T-cell (primary cell): ENCODE data around the gene ENG. TPM values are rescaled to one million over a fixed set of nuclear protein-coding genes. Genes with fewer than 3 reads are reported as not detected.
"Not testable (repeated sequence)": the region's sequence is repeated elsewhere in the genome, so short reads cannot be mapped to it uniquely, and the experiment has no call there.

Experiments used
- ATAC-seq, 4 experiments: fragments of 200-7000 bp in 3 of 4; fragments of 150-1000 bp in 1 of 4; cut with Tn5 transposase; replicated peaks in 1 of 4; 1 replicate in 3 of 4; 2 replicates in 1 of 4; pipeline ENCODE4 v1.10.0; 2021; ENCODE audit warnings: moderate library complexity in 3 of 4, mild to moderate bottlenecking in 2 of 4, moderate number of reproducible peaks in 1 of 4
- CTCF ChIA-PET, 2 donors: fragments of 300-600 bp; sonication (Branson Sonifier 250); formaldehyde crosslinking; loops; one replicate each; lab custom pipeline; 2022; ENCODE audit warnings: antibody characterized with exemption in 2 of 2; lab: Charles Lee
- POLR2A ChIA-PET, 2 donors: fragments of 300-600 bp; sonication (Branson Sonifier 250); formaldehyde crosslinking; loops; one replicate each; lab custom pipeline; 2022; ENCODE audit warnings: antibody characterized with exemption in 2 of 2; lab: Charles Lee
- DNase-seq, 35 experiments: peaks; one replicate each; pipeline versions ENCODE4 v3.0.0 to v3.0.0-alpha.2; 2013 to 2023
- H3K27ac ChIP-seq: one replicate; pipeline ENCODE4 v1.5.1; 2013; ENCODE audit warnings: low read length
- H3K27me3 ChIP-seq, 2 experiments: replicated peaks in 1 of 2; 1 replicate in 1 of 2; 2 replicates in 1 of 2; pipeline versions ENCODE4 v1.6.1 to v1.7.0; 2013; ENCODE audit warnings: low read length in 1 of 2, mixed read lengths in 1 of 2; ENCODE audit not compliant: control insufficient read depth in 2 of 2, insufficient read depth in 2 of 2; ENCODE audit errors: extremely low read depth in 1 of 2
- H3K36me3 ChIP-seq, 2 donors: 1 replicate in 1 of 2; 2 replicates in 1 of 2; pipeline versions ENCODE4 v1.6.1 to v1.7.0; 2013; ENCODE audit warnings: low read length in 1 of 2; ENCODE audit not compliant: control insufficient read depth in 2 of 2, insufficient read depth in 1 of 2; ENCODE audit errors: extremely low read depth in 1 of 2
- H3K4me1 ChIP-seq, 2 experiments: 1 replicate in 1 of 2; 2 replicates in 1 of 2; pipeline versions ENCODE4 v1.6.1 to v1.7.0; 2013; ENCODE audit warnings: low read length in 2 of 2, mixed read lengths in 1 of 2; ENCODE audit not compliant: insufficient read depth in 2 of 2, control insufficient read depth in 1 of 2; ENCODE audit errors: extremely low read depth in 1 of 2
- H3K4me3 ChIP-seq, 2 donors: 1 replicate in 1 of 2; 2 replicates in 1 of 2; pipeline versions ENCODE4 v1.5.1 to v1.7.0; 2013; ENCODE audit warnings: mild to moderate bottlenecking in 2 of 2, low read length in 1 of 2, moderate library complexity in 1 of 2; ENCODE audit not compliant: control insufficient read depth in 1 of 2; ENCODE audit errors: extremely low read depth in 1 of 2
- H3K9me3 ChIP-seq: 2 replicates; pipeline ENCODE4 v1.7.0; 2013
- H3K27ac Mint-ChIP-seq, 2 donors: one replicate each; pipeline ENCODE4 v1.8.0; 2020 to 2021; ENCODE audit warnings: mild to moderate bottlenecking in 2 of 2, mixed read lengths in 2 of 2
- H3K27me3 Mint-ChIP-seq, 2 donors: one replicate each; pipeline ENCODE4 v1.8.0; 2021 to 2022; ENCODE audit warnings: mixed read lengths in 2 of 2
- H3K36me3 Mint-ChIP-seq: one replicate; pipeline ENCODE4 v1.8.0; 2021; ENCODE audit warnings: mixed read lengths
- H3K4me1 Mint-ChIP-seq, 3 donors: one replicate each; pipeline ENCODE4 v1.8.0; 2020 to 2022; ENCODE audit warnings: mixed read lengths in 3 of 3, mild to moderate bottlenecking in 1 of 3
- H3K4me3 Mint-ChIP-seq, 3 donors: one replicate each; pipeline ENCODE4 v1.8.0; 2020 to 2022; ENCODE audit warnings: mild to moderate bottlenecking in 3 of 3, mixed read lengths in 3 of 3, moderate library complexity in 3 of 3
- H3K9me3 Mint-ChIP-seq, 3 donors: one replicate each; pipeline ENCODE4 v1.8.0; 2020 to 2022; ENCODE audit warnings: mixed read lengths in 3 of 3
- WGBS: methylation state at CpG from one replicate; pipeline ENCODE4 v1.1.5; 2013; ENCODE audit warnings: missing lambda C conversion rate; ENCODE audit not compliant: insufficient coverage; 5-methylcytosine and 5-hydroxymethylcytosine counted together
- total RNA-seq, 35 experiments: library from RNA in 6 of 35; stranded (reverse) in 6 of 35; fragments of 120-200 nt in 1 of 35; gene quantifications; one replicate each; pipeline versions ENCODE4 v1.2.1 to v1.2.4 and lab custom pipeline; 2013 to 2026

Gene ENG
- total RNA-seq, 5 donors from 2014 or later (not counting 1 experiment from before 2014, with no cell fraction given): 6.8 to 16.7 (median 8.8) TPM

- Histone ChIP-seq H3K36me3 (peaks cover 0 to 4% of the 10 kb centered on the region in 2 donors), H3K4me3 (no peak overlapping the region), H3K27ac (no peak overlapping the region), H3K27me3 (no peaks in the 10 kb centered on the region), H3K9me3 (no peaks in the 10 kb centered on the region), H3K4me1 (peaks cover 0 to 18% of the 10 kb centered on the region in 2 experiments)
- DNase-seq (no peak), ATAC-seq (no peak)
- Mint-ChIP-seq H3K9me3 (peaks cover 12 to 16% (median 12%) of the 10 kb centered on the region in 3 donors), H3K27ac (no peak overlapping the region), H3K4me1 (peaks cover 13 to 18% (median 15%) of the 10 kb centered on the region in 3 donors), H3K4me3 (no peak overlapping the region), H3K27me3 (no peaks in the 10 kb centered on the region), H3K36me3 (peaks cover 19% of the 10 kb centered on the region)
- ChIA-PET CTCF (no interaction called here), POLR2A (interaction anchor here in 1 of 2 donors (0.6 kb wide), 1 partner anchor 120 kb away, joined by 5 read pairs; no protein-coding TSS in a partner anchor)
- 100% methylated on average over 1 of the region's 10 CpGs for WGBS
Measured at GRCh38 chr9:127848756-127849504, 5.5 kb downstream of the ENG start.

- no peak for ATAC-seq
- no peak for DNase-seq
- no peak overlapping the region for H3K27ac Mint-ChIP-seq
- Histone ChIP-seq H3K27ac (no peak overlapping the region), H3K36me3 (peaks cover 0 to 4% of the 10 kb centered on the region in 2 donors), H3K27me3 (no peaks in the 10 kb centered on the region), H3K4me1 (peaks cover 0 to 10% of the 10 kb centered on the region in 2 experiments), H3K4me3 (no peak overlapping the region), H3K9me3 (no peaks in the 10 kb centered on the region)
- peaks cover 11 to 13% (median 12%) of the 10 kb centered on the region in 3 donors for H3K4me1 Mint-ChIP-seq
- 81% methylated on average over 7 of the region's 12 CpGs for WGBS
- no peaks in the 10 kb centered on the region for H3K27me3 Mint-ChIP-seq
- no peak overlapping the region for H3K4me3 Mint-ChIP-seq
- peaks cover 12 to 16% (median 12%) of the 10 kb centered on the region in 3 donors for H3K9me3 Mint-ChIP-seq
- POLR2A ChIA-PET: interaction anchor here in 1 of 2 donors (0.6 kb wide), 1 partner anchor 119 kb away, joined by 5 read pairs; no protein-coding TSS in a partner anchor
- H3K36me3 Mint-ChIP-seq: peaks cover 19% of the 10 kb centered on the region
- CTCF ChIA-PET: no interaction called here
Measured at GRCh38 chr9:127847833-127848755, 6.4 kb downstream of the ENG start.

GRCh38 chr9:127847178-127847510 is 7.3 kb downstream of the ENG start:
- no peaks in the 10 kb centered on the region for H3K27me3 ChIP-seq
- peaks cover 4 to 6% (median 6%) of the 10 kb centered on the region in 3 donors for H3K4me1 Mint-ChIP-seq
- no peak for DNase-seq
- no peak overlapping the region for H3K4me3 Mint-ChIP-seq
- 53% methylated on average over 3 of the region's 6 CpGs for WGBS
- ChIA-PET CTCF (no interaction called here), POLR2A (no interaction called here)
- H3K4me3 ChIP-seq: no peak overlapping the region
- H3K4me1 ChIP-seq: peaks cover 0 to under 1% of the 10 kb centered on the region in 2 experiments
- peaks cover 12 to 16% (median 12%) of the 10 kb centered on the region in 3 donors for H3K9me3 Mint-ChIP-seq
- no peak overlapping the region for H3K27ac Mint-ChIP-seq
- no peak overlapping the region for H3K27ac ChIP-seq
- H3K27me3 Mint-ChIP-seq: no peaks in the 10 kb centered on the region
- no peak for ATAC-seq
- H3K36me3 ChIP-seq: peaks cover 0 to 4% of the 10 kb centered on the region in 2 donors
- no peaks in the 10 kb centered on the region for H3K9me3 ChIP-seq
- H3K36me3 Mint-ChIP-seq: peaks cover 19% of the 10 kb centered on the region

- Mint-ChIP-seq H3K9me3 (peaks cover 12 to 16% (median 12%) of the 10 kb centered on the region in 3 donors), H3K4me3 (no peak overlapping the region), H3K36me3 (peaks cover 19% of the 10 kb centered on the region), H3K4me1 (peaks cover under 1% of the 10 kb centered on the region in 3 donors), H3K27ac (no peak overlapping the region), H3K27me3 (no peaks in the 10 kb centered on the region)
- 85% methylated on average over 12 of the region's 18 CpGs for WGBS
- no peaks in the 10 kb centered on the region for H3K27me3 ChIP-seq
- ChIA-PET POLR2A (interaction anchor here in 1 of 2 donors (0.6 kb wide), 1 partner anchor 144 kb away, joined by 3 read pairs; no protein-coding TSS in a partner anchor), CTCF (no interaction called here)
- ATAC-seq (no peak), DNase-seq (no peak)
- peaks cover 0 to 8% of the 10 kb centered on the region in 2 donors for H3K36me3 ChIP-seq
- H3K4me3 ChIP-seq: no peak overlapping the region
- H3K27ac ChIP-seq: no peak overlapping the region
- H3K9me3 ChIP-seq: no peaks in the 10 kb centered on the region
- no peaks in the 10 kb centered on the region for H3K4me1 ChIP-seq
Measured at GRCh38 chr9:127846443-127847177, 7.8 kb downstream of the ENG start.

GRCh38 chr9:127845619-127846018 is 8.8 kb downstream of the ENG start:
- DNase-seq, H3K4me3 ChIP-seq, H3K27ac ChIP-seq, H3K4me1 Mint-ChIP-seq, H3K4me3 Mint-ChIP-seq, H3K9me3 ChIP-seq, H3K27me3 ChIP-seq, H3K27me3 Mint-ChIP-seq, H3K4me1 ChIP-seq, CTCF ChIA-PET, ATAC-seq, H3K27ac Mint-ChIP-seq: not testable (repeated sequence)
- WGBS: 100% methylated on average over 1 of the region's 4 CpGs
- Mint-ChIP-seq H3K9me3 (peaks cover 12 to 16% (median 12%) of the 10 kb centered on the region in 3 donors), H3K36me3 (peaks cover 16% of the 10 kb centered on the region)
- POLR2A ChIA-PET: interaction anchor here in 1 of 2 donors (0.6 kb wide), 1 partner anchor 143 kb away, joined by 3 read pairs; no protein-coding TSS in a partner anchor
- peaks cover 4 to 11% of the 10 kb centered on the region in 2 donors for H3K36me3 ChIP-seq
